Measurements from ENCODE around the gene SMTNL2.
"Not testable (repeated sequence)": the region's sequence is repeated elsewhere in the genome, so short reads cannot be mapped to it uniquely, and the experiment has no call there.

The SMTNL2 gene

DNA sequence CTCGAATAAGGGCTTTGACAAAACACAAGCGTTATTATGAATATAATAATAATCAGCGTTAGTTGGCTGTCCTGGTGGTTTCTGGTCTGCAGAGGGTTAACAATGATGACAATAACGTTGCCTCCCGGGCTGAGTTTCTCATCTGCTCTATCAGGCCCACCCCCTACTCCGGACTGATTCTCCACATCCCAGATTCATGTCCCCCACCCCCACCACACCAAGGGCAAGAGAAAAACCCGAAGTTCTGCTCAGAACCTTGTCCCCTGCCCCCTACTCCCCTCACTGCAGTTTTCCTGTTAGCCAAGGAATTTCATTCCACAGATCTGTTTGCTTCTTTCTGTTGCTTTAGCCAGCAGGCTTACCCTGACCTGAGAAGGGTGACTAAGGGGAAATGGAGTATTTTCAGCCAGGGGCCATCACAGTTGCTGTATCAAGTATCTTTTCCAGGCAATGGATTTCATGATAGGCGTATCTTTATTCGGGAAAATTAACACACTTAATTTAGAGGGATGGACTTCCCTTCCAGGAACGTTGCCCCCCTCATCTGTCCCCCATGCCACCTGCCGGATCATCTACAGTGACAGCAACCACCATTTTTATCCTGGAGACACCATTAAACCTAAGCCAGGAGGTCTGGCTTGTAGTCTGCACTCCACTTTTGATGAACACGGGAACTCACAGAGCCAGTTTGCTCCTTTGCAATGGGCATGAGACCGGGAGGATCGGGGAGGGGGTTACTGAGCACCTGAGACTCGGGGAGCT is 33.4 kb downstream of the SMTNL2 start:
- H3K4me3 ChIP-seq (ENCODE audit: low read length): no peak overlapping the region
- no peak for DNase-seq (ENCODE audit: low read depth, low spot score)

DNA sequence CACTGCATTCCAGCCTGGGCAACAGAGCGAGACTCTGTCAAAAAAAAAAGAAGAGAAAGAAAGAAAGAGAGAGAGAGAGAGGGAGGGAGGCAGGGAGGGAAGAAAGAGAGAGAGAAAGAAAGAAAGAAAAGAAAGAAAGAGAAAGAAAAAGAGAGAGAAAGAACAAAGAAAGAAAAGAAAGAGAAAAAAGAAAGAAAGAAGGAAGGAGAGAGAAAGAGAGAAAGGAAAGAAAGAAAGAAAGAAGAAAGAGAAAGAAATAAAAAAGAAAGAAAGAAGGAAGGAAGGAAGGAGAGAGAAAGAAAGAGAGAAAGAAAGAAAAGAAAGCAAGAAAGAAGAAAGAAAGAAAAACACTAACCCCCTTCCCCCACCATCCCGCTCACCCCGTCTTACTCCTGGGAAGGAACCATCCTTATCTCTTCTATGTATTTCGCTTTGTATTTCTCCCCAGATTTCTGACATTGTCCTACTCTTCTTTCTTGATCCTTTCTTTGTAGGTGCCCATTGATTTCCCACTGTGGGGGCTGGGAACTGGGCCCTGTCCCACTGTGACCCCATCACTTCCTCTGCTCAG is 36.3 kb downstream of the SMTNL2 start:
- no peak overlapping the region for H3K4me3 ChIP-seq (ENCODE audit: low read length)
- no peak for DNase-seq (ENCODE audit: low read depth, low spot score)

DNA sequence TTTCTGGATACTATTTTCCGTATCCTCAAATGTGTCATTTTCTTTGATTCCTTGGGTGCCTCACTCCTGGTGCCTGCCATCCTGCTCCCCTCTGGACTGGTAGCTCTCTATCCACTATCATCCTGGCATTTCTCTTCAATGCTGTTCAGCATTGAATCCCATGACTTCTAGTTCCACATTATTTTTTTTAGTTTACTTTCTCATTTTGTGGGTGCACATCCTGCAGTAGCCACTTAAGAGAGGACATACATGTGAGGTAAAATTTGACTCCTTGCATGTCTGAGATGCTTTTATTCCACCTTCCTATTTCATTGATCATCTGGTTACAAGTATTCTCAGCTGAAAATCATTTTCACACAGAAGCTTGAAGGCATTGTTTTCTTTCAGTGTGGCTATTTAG is 38.0 kb downstream of the SMTNL2 start:
- no peak for DNase-seq (ENCODE audit: low read depth, low spot score)
- H3K4me3 ChIP-seq (ENCODE audit: low read length): no peak overlapping the region

- no peak for DNase-seq (ENCODE audit: low read depth, low spot score)
- H3K4me3 ChIP-seq (ENCODE audit: low read length): no peak overlapping the region
These were observed 38.9 kb downstream of the SMTNL2 start for GRCh38 chr17:4623249-4623648.

- not testable (repeated sequence) for DNase-seq (ENCODE audit: low read depth, low spot score); H3K4me3 ChIP-seq (ENCODE audit: low read length)
These were observed 40.2 kb downstream of the SMTNL2 start for GRCh38 chr17:4624451-4624911.

DNA sequence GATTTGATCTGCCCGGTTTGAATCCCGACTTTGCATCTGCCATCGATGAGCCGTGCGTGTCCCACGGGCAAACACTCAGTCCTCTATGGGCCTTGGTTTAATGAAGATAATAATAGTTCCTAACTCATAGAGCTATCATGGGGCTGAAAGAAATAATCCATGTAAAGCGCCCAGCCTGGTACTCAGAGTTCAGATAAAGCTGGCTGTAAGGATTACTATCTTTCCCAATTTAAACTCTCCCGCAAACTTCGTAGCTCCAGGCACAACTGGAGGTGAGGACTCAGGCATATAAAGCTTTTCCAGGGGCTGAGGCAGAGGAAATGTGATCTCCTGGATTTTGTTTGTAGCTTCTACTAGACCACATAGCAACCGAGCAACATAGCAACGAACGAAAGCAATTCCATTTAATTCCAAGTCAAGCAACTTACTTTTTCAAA is 40.9 kb downstream of the SMTNL2 start:
- DNase-seq (ENCODE audit: low read depth, low spot score): no peak
- H3K4me3 ChIP-seq (ENCODE audit: low read length): no peak overlapping the region

DNA sequence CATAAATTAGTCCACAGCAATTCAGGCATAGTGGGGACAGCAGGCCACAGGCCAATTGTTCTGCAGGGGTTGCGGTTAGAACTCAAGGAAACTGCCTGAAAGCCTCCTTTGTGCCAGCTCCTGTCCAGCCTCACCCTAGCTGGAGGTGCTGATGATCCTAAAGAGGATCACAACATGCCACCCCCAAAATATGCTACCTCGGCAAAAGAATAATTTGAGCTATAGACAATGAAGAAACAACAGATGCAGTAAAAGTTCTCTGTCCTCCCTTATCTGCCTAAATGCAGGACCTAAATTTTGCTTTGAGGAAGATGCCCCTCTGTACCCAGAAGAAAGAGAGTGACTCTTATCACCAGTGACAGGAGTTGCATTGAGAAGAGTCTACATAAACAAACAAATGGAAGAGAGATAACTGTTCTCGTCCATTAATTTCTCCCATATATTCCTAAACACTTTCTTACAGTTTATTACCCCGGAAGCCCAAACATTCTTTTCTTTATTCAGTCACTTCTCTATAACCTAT is 42.5 kb downstream of the SMTNL2 start:
- H3K4me3 ChIP-seq (ENCODE audit: low read length): no peak overlapping the region
- DNase-seq (ENCODE audit: low read depth, low spot score): no peak

GRCh38 chr17:4631431-4631830 is 47.1 kb downstream of the SMTNL2 start:
- no peak overlapping the region for H3K4me3 ChIP-seq (ENCODE audit: low read length)
- no peak for DNase-seq (ENCODE audit: low read depth, low spot score)

- no peak for DNase-seq (ENCODE audit: low read depth, low spot score)
- no peak overlapping the region for H3K4me3 ChIP-seq (ENCODE audit: low read length)
These were observed 47.7 kb downstream of the SMTNL2 start for GRCh38 chr17:4631836-4632580.

DNA sequence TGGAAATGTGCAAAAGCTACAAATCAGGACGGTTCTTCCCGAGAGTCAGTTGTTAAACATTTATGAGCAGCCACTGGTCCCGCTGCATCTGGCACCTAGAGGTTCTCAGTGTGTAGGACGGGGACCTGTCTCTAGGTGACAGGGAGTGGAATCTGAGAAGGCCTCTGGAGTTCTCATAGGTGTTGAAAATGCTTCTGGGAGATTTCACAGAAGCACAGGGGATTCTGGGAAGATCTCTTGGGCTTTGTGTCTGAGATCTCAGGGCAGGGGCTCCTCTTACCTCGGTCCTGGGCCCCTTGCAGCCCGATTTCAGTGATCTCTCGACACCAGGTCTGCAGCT is 48.2 kb downstream of the SMTNL2 start:
- H3K4me3 ChIP-seq (ENCODE audit: low read length): no peak overlapping the region
- DNase-seq (ENCODE audit: low read depth, low spot score): no peak

- DNase-seq (ENCODE audit: low read depth, low spot score): no peak
- no peak overlapping the region for H3K4me3 ChIP-seq (ENCODE audit: low read length)
These were observed 49.3 kb downstream of the SMTNL2 start for GRCh38 chr17:4633643-4634042.

GRCh38 chr17:4634976-4635375 is 50.6 kb downstream of the SMTNL2 start:
- no peak for DNase-seq (ENCODE audit: low read depth, low spot score)
- H3K4me3 ChIP-seq (ENCODE audit: low read length): no peak overlapping the region

- DNase-seq (ENCODE audit: low read depth, low spot score): no peak
- no peak overlapping the region for H3K4me3 ChIP-seq (ENCODE audit: low read length)
These were observed 51.6 kb downstream of the SMTNL2 start for GRCh38 chr17:4635823-4636375.

- H3K4me3 ChIP-seq (ENCODE audit: low read length): no peak overlapping the region
- no peak for DNase-seq (ENCODE audit: low read depth, low spot score)
These were observed 52.3 kb downstream of the SMTNL2 start for GRCh38 chr17:4636474-4637100.

GRCh38 chr17:4638766-4639165 is 54.4 kb downstream of the SMTNL2 start:
- DNase-seq (ENCODE audit: low read depth, low spot score): not testable (repeated sequence)
- H3K4me3 ChIP-seq (ENCODE audit: low read length): peak overlapping the region; percentile 30; the same call in 1 of the 2 replicates

DNA sequence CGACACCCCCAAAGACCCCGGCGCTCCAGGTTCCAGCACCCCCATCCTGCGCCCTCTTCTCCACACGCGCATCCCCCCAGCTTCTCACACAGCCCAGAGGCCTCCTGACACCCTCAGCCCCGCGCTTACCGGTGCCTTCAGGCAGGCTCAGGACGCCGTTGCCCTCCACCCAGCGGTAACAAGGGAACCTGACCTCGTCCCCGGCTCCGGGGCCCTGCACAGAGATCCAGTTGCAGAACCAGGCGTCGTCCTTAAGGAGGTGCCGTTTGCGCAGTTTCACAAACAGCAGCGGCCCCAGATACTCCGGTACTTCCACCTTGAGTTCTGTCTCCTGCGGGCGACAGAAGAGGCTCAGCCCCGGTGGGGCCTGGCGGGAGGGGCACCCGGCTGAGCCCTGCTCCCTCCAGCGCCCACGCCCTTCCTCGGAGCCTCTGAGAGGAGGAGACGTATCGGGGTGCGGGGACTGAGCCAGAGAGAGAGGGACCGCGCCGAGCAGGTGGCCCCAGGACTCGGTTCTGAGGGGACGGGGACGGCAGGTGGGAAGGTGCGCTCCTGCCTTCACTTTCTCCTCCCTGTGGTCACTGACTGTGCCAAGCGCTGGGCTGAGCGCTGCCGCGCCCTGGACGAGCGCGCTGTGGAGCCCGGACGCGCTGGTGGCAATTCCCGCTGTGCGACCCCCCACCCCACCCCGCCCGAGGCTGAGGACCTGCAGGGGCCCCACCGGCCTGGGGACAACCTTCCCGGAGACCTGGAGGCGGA is 55.2 kb downstream of the SMTNL2 start:
- H3K4me3 ChIP-seq (ENCODE audit: low read length): peak overlapping the region; percentile 30
- not testable (repeated sequence) for DNase-seq (ENCODE audit: low read depth, low spot score)

DNA sequence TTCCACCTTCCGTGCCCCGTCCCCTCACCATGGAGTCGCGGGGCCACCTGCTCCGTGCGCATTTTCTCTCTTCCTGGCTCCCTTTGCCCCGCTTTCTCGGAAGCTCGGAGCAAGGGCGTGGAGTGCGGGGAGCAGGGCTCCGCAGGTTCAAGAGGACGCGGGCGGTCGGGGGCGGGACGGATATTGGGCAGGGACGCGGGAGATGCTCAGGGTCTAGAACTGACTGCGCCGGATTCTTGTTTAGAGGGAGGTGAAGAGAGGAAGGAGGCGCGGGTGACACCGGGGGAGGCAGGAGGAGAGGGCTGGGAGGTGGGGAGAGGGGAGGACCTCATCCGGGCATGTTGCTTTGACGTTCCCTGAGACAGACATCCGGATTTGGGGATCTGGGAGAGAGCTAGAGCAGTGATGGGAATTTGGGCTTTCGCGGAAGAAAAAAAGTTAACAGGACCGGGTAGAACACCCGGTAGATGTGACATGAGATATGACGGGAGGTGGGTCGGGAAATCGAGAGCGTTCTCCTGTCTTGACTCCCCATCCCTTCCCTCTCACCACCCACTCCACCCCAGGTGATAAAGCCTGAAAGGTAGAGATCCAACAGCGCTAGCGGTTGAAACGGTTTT is 56.4 kb downstream of the SMTNL2 start:
- DNase-seq (ENCODE audit: low read depth, low spot score); H3K4me3 ChIP-seq (ENCODE audit: low read length): not testable (repeated sequence)

All from Jurkat, Clone E6-1 (cell line).